Measurements from ENCODE around the gene LRRC34. TPM values are rescaled to one million over a fixed set of nuclear protein-coding genes. Genes with fewer than 3 reads are reported as not detected.

The LRRC34 gene
- total and polyA plus RNA-seq, 3 donors from 2014 or later: 9.4 to 32.8 (median 9.7) TPM

- Histone ChIP-seq H3K27me3 (no peaks in the 10 kb centered on the region), H3K9me3 (no peaks in the 10 kb centered on the region), H3K4me1 (peaks cover 13% of the 10 kb centered on the region), H3K27ac (no peak overlapping the region), H3K4me3 (no peak overlapping the region), H3K36me3 (ENCODE audit: low read depth, missing control alignments) (no peaks in the 10 kb centered on the region)
- 83 to 95% methylated on average over 4 of the region's 4 CpGs for WGBS, 2 donors
- no peak for TF ChIP-seq POLR2A (IDR thresholded peaks at IDR 0.05)
- no peak for TF ChIP-seq CTCF (IDR thresholded peaks at IDR 0.05)
- intact Hi-C loops (cut with DNase I; ENCODE audit: low total_unique reads): no loop called here
- DNase-seq: no peak
These were observed 34.9 kb downstream of the LRRC34 start for GRCh38 chr3:169777822-169778221.

GRCh38 chr3:169774186-169774585, 38.5 kb downstream of the LRRC34 start:
- WGBS, 2 donors: 40 to 47% methylated on average over 5 of the region's 5 CpGs
- H3K4me3 ChIP-seq: peak overlapping the region; percentile 87 to 91
- TF ChIP-seq CTCF (IDR thresholded peaks at IDR 0.05): no peak
- TF ChIP-seq POLR2A (IDR thresholded peaks at IDR 0.05): no peak
- no peaks in the 10 kb centered on the region for H3K36me3 ChIP-seq (ENCODE audit: low read depth, missing control alignments)
- H3K27ac ChIP-seq: peak overlapping the region in 1 of 2 donors; percentile 99
- intact Hi-C loops (cut with DNase I; ENCODE audit: low total_unique reads): no loop called here
- H3K9me3 ChIP-seq: no peaks in the 10 kb centered on the region
- H3K4me1 ChIP-seq: peaks cover 13% of the 10 kb centered on the region
- no peak for DNase-seq
- H3K27me3 ChIP-seq: no peaks in the 10 kb centered on the region

- Histone ChIP-seq H3K4me3 (peak within 1 kb of the TSS; percentile 87 to 91), H3K27me3 (no peaks in the 10 kb centered on the region), H3K4me1 (peaks cover 13% of the 10 kb centered on the region), H3K27ac (peak within 1 kb of the TSS; percentile 95 to 99), H3K9me3 (no peaks in the 10 kb centered on the region), H3K36me3 (ENCODE audit: low read depth, missing control alignments) (no peaks in the 10 kb centered on the region)
- WGBS, 2 donors: 0 to 1% methylated on average over 22 to 57 of the region's 61 CpGs
- intact Hi-C loops (cut with DNase I; ENCODE audit: low total_unique reads): no loop called here
- DNase-seq: peak; percentile 96
- TF ChIP-seq CTCF (IDR thresholded peaks at IDR 0.05): peak in 2 of 3 experiments; percentile 1 to 5
- peak; percentile 96 for TF ChIP-seq POLR2A (IDR thresholded peaks at IDR 0.05)
These were observed 39.5 kb downstream of the LRRC34 start, which contains the start of gene MYNN for GRCh38 chr3:169772897-169773816. MYNN (plus strand) TSS chr3:169773396; CDS start chr3:169774296, 900 bp downstream.

- H3K27me3 ChIP-seq: no peaks in the 10 kb centered on the region
- no peaks in the 10 kb centered on the region for H3K36me3 ChIP-seq (ENCODE audit: low read depth, missing control alignments)
- intact Hi-C loops (cut with DNase I; ENCODE audit: low total_unique reads): no loop called here
- DNase-seq: peak; percentile 81
- H3K27ac ChIP-seq: peak overlapping the region; percentile 95 to 99
- H3K9me3 ChIP-seq: no peaks in the 10 kb centered on the region
- 0 to 1% methylated on average over 15 of the region's 15 CpGs for whole genome bisulfite sequencing, 2 donors
- H3K4me3 ChIP-seq: peak overlapping the region; percentile 87 to 91
- TF ChIP-seq POLR2A (IDR thresholded peaks at IDR 0.05) (no peak), CTCF (IDR thresholded peaks at IDR 0.05) (no peak)
- peaks cover 13% of the 10 kb centered on the region for H3K4me1 ChIP-seq
These were observed 40.3 kb downstream of the LRRC34 start for GRCh38 chr3:169772305-169772896.
